NCI-H146 treated with DMSO at 0.1 percent for 48 hours (cell line): ENCODE data around the gene MYBPHL.

ENCODE experiments used
- DNase-seq: peaks from one replicate; lab custom pipeline; 2025; ENCODE audit not compliant: unreplicated experiment; lab: John Stamatoyannopoulos, UW

The MYBPHL gene

DNA sequence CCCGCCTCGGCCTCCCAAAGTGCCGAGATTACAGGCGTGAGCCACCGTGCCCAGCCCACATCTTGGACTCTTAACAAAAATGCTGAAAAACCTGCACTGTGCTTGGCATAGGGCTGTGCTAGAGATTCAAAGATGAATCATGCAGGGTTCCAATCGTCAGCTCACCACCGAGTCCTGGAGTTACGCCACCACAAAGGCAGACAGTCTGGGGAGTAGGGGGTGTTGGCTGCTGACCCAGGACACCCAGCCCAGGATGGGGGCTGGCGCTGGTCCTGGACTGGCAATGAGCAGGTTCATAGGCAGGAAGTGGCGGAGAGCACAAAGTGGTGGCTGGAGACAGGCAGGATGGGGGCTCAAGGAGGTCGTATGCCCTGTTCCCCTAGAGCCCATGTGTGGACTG is 39.8 kb downstream of the MYBPHL start:
- no peak for DNase-seq

DNA sequence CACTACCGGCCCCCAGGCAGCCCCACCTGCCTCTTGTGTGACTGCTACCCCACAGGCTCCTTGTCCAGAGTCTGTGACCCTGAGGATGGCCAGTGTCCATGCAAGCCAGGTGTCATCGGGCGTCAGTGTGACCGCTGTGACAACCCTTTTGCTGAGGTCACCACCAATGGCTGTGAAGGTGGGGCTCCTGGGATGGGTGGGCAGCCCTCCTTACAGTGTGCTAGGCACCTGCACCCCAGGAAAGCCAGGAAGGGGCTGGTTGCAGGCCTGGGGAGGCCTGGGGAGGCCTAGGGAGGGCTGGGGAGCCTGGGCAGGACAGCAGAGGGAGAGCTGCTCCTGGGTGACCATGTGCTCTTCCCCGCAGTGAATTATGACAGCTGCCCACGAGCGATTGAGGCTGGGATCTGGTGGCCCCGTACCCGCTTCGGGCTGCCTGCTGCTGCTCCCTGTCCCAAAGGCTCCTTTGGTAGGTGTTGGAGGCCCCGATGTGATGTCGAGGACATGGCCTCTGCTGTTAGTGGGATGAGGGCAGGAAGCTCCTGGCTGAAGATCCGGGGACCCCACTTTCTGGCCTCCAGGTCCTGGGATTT is 41.0 kb downstream of the MYBPHL start:
- no peak for DNase-seq

DNA sequence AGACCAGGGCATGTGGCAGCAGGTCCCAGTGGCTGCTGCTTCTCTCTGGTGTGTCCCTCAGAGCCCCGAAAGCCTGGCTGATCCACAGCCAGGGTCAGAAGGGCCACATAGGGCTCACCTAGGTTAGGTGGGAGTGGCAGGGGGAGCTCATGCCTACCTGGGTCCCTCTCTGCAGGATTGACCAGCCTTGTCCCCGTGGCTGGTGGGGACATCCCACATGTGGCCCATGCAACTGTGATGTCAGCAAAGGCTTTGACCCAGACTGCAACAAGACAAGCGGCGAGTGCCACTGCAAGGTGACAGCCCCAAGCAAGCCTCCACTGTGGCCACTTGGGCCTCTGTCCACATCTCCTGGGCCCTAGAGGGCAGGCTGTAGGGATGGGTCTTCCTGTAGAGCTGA is 41.8 kb downstream of the MYBPHL start:
- DNase-seq = no peak

DNA sequence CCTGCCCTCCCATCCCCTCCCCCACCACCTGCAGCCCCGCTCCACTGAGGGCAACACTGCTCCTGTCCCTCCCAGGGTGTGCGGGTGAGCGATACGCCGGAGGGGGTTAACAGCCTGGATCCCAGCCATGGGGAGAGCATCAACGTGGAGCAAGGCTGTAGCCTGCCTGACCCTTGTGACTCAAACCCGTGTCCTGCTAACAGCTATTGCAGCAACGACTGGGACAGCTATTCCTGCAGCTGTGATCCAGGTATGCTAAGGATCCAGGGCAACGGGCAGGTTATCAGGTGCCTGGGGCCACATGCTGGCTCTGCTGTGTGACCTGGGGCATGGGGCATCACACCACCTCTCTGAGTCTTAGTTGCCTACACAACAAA is 42.4 kb downstream of the MYBPHL start:
- DNase-seq = no peak

DNA sequence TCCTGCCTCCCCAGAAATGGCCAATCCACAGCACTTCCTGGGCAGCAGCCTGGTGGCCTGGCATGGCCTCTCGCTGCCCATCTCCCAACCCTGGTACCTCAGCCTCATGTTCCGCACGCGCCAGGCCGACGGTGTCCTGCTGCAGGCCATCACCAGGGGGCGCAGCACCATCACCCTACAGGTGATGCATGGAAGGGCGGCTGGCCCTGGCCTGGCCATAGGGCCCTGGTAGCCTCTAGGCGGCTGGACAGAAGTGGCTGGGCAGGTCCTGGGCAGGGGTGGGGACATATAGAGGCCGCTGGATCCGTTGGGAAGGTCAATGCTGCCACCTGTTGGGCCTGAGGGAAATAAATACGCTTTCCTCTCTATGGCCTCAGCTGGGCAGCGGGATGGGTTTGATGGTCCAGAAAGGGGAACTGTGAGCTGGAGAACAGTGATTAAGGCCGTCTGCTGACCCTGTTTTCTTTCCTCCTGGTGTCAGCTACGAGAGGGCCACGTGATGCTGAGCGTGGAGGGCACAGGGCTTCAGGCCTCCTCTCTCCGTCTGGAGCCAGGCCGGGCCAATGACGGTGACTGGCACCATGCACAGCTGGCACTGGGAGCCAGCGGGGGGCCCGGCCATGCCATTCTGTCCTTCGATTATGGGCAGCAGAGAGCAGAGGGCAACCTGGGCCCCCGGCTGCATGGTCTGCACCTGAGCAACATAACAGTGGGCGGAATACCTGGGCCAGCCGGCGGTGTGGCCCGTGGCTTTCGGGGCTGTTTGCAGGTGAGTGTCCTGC is 43.0 kb downstream of the MYBPHL start:
- peak; percentile 78 for DNase-seq

DNA sequence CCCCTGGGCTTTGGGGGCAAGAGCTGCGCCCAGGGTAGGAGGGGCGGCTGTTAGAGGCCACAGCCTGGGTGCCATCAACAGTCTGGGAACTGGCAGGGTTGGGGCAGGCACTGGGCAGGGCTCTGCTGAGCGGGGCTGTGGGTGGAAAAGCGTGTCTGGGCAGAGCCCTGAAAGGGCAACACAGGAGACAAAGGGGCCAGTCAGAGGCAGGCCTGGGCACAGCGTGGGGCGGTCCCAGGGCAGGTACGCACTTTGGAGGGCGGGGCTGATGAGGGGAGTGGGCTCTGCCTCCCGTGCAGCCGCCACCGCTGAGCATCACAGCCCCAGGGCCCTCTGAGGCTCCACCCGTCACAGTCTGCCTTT is 43.6 kb downstream of the MYBPHL start:
- no peak for DNase-seq

DNA sequence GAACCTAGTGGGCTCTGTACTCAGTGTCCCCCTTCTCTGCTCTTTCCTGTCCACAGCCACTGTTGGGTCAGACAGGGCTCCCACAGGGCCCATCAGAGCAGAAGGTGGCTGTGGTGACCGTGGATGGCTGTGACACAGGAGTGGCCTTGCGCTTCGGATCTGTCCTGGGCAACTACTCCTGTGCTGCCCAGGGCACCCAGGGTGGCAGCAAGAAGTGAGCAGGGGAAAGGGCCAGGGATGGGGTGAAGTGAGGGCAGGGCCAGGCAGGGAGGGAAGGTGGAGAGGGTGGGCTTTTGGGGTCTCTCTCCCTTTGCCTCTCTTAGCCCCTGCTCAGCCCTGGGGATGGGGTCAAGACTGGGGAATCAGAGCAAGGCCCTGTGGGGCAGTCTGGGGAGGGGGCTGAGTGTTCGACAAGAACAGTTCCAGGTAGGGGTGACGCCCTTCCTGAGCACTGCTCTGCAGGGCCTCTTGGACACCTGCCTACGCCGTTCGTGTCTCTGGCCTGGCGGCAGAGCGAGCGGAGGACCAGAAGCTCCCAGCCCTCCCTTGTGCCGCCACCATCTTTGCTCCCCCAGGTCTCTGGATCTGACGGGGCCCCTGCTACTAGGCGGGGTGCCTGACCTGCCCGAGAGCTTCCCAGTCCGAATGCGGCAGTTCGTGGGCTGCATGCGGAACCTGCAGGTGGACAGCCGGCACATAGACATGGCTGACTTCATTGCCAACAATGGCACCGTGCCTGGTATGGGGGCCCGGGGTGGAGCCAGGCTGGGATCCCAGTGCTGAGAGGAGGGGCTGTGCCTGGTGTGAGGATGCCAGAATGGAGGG is 44.4 kb downstream of the MYBPHL start:
- DNase-seq = no peak

DNA sequence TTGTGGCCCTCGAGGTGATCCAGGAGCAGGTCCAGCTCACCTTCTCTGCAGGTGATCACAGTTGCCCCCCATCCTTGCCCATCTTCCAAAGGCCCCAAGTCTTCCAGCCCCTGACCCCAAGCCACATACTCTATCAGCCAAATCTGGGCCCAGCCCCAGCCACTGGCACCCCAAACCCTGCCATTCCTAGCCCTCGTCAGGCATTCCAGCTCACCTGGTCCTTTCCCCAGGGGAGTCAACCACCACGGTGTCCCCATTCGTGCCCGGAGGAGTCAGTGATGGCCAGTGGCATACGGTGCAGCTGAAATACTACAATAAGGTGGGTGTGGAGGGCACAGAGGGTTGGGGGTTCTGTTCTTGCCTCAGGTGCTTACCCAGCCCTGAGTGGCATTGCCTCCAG is 45.2 kb downstream of the MYBPHL start:
- DNase-seq = no peak

DNA sequence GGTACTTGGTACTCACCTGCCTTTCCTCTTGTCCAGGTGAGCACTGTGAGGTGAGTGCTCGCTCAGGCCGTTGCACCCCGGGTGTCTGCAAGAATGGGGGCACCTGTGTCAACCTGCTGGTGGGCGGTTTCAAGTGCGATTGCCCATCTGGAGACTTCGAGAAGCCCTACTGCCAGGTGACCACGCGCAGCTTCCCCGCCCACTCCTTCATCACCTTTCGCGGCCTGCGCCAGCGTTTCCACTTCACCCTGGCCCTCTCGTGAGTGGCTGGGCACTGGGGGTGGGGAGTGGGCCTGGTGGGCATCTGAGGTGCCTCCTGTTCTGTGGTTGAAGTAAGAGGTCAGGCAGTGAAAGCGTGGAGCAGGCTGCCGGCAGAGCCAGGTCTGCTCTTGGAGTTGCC is 45.8 kb downstream of the MYBPHL start:
- no peak for DNase-seq

DNA sequence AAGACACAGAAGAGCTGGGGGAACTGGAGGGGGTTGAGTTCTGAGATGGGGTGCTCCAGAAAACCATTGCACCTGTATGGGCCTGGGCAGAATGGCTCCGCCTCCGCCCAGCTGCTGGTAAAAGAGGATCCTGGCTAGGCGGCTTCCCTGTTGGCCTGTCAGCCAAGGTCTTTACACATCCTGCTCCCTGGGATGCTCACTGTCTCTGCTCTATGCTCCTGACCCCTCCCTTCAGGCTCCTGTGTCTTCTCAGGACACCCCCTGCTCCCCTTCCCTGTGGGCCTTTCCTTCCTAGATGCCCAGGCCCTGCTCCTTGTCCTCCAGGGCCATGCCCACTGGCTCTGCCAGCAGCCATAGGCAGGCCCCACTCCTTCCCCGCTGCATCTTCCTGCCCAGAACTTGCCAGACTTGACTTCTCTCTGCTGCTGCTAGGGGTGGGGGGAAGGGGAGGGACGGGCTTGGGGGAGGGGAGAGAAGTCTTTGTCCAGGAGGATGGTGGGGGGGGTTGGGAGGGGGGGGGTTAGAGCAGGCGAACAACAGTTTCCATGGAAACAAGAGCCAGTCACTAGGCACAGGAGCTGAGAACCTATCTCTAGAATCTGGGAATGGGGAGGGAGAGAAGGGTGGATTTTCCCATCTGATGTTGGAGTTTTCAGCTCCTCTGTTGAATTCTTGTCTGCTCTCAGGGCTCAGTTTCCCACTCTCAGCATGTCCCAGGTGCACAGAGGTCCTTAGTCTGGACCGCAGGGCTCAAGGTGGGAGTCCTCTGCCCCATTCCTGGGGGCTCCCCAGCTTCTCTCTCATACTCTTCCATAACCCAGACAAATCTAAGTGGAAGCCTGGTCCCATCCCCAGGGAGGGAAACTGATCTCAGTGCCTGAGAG is 46.9 kb downstream of the MYBPHL start:
- DNase-seq = no peak

DNA sequence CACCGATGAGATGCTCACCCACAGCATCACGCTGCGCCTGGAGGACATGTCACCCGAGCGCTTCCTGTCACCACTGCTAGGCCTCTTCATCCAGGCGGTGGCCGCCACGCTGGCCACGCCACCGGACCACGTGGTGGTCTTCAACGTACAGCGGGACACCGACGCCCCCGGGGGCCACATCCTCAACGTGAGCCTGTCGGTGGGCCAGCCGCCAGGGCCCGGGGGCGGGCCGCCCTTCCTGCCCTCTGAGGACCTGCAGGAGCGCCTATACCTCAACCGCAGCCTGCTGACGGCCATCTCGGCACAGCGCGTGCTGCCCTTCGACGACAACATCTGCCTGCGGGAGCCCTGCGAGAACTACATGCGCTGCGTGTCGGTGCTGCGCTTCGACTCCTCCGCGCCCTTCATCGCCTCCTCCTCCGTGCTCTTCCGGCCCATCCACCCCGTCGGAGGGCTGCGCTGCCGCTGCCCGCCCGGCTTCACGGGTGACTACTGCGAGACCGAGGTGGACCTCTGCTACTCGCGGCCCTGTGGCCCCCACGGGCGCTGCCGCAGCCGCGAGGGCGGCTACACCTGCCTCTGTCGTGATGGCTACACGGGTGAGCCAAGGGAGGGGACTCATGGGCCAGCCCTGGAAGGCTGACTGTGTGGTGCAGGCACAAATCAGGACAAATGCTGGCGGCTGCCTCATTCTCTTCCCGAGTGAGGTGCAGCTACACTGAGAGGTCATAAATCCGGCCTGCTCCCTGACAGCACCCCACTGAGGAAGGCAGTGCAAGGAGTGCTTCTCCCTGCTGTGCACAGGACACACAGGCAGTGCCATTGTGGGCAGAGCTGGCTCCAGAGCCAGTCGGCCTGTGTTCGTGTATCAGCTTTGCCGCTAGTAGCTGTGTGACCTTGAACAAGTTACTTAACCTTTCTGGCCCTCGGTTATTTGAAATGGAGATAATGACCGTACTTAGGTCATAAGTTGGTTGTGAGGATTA is 48.0 kb downstream of the MYBPHL start:
- DNase-seq = no peak

DNA sequence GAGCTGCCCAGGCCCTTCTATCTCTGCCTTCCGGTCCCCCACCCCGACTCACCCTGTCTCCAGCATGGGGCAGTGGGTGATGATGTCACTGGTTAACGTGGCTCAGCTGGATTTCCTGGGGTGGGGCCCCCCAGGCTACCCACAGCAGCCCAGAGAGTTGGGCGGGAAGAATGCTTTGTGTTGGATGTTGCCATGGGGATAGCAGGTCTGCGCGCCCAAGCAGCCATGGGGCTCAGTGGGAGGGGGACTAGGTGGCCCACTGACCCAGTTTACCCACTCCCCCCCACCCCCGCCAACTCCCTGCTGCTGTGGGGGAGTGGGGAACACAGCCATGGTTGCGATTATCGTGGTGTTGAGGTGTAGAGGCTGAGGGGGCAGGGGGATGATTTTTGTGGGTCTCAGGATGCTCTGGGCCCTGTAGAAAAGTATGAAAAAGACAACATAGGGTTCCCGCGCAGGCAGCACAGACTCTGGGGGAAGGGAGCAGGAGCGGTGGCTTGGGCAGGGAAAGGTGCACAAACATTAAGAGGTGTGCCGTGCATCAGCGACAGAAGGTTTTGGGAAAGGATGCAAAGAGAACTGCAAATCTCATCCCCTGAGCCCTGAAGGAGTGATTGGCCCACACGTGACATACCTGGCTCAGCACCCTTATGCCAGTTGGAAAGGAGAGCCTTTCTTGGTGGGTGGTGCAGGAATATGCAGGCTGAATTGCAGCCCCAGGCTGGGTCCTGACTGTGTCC is 49.0 kb downstream of the MYBPHL start:
- no peak for DNase-seq

DNA sequence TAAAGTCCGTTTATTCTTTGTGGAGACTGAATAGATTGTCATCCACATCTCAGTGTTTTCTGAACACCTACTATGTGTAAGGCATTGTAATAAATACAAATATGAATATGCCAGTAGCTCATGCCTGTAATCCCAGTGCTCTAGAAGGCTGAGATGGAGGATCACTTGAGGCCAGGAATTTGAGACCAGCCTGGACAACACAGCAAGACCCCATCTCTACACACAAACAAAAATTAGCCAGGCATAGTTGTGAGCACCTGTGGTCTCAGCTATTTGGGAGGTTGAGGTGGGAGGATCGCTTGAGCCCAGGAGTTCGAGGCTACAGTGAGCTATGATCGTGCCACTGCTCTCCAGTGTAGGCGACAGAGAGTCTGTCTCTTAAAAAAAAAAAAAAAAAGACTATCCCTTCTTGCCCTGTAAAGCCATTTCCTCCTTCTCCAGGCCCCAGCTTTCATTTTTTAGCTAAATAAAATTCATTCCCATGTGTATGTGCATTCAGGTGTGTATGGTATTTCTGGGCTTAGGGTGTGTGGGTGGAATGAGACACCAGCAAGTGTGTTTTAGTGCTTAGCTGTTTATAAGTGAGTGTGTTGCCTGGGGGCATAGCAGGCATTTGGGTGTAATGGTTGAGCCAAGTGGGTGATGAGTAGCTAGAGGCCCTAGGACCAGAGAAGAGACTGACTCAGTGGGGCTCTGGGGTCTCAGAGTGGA is 49.7 kb downstream of the MYBPHL start:
- DNase-seq = no peak

DNA sequence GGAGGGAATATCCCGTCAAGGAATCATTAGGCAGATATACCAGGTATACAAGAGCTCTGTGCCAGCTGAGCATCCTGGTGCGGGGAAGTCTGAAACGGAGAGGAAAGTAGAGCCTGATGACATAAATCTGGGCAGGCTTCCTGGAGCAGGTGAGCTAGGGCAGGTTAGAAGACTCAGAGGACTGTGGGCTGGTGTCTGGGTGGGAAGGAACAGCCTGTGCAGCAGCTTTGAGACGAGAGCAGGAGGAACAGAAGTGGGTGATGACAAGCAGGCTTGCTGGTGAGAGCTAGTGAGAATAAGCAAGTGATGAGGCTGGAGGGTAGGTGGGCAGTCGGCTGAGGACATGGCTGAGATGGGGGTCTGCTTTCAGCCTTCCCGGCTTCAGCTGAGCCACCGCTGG is 50.7 kb downstream of the MYBPHL start:
- no peak for DNase-seq

DNA sequence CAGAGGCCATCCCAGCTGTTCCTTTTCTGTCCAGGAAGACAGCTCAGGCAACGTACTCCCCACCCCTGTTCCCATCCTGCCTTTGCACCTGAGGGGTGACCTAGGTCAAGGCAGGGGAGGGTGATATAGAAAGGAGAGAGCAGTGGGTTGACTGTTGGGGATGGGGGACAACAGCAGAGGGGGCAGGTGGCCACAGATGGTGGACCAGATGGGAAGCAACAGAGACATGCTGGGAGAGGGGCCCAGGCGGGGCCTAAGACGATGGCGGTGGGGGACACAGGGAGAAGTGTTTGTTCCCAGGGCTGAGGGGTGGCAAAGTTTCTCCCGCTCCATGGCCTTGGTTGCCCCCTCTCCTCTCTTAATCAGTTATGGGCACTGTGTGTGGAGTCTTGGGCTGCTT is 51.1 kb downstream of the MYBPHL start:
- no peak for DNase-seq

DNA sequence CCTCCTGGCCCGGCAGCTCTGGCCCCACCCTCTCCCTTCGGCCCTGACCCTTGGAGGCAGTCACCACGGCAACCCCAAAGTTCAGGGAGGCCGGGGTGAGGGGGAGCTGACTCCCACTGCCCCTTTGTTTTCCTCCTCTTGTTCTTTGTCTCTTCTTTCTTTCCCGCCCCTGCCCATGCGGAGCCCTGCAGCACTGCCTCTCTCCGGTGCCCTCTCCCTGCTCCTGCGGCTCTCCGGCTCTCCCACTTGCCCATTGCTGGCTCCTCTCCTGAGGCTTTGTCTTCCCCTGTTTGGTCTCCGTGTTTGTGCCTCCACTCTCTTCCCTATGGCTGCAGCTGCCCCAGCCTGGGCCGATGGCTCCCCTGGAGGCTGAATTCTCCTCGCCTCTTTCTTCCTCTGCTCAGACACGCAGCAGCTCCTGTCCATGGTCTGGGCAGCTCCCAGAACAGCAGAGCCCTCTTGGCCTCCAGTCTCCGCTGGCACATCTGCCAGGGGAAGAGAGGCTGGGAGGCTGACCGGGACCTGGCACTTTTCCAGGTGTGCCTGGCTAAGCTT is 51.6 kb downstream of the MYBPHL start:
- DNase-seq = no peak

DNA sequence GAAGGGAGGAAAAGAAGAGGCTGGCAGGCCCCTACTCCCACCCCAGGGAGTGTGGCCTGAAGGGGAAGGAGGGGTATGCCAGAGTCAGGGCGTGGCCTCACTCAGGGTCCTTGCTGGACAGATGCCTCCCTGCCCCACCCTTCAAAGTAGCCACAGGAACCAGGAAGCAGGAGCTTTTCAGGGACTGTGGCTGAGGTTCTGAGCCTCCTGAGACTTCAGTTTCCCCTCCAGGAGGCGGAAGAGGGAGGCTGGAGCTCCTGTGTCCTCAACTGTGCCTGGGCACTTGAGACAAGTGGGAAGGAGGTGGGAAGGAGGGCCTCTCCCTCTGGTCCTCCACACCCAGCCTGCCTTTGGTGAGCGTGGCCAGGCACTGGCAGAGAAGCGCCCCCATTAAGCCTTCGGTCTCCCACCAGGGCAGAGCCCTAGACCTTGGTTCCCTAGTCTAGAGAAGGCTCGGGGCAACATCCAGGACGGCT is 52.2 kb downstream of the MYBPHL start:
- no peak for DNase-seq
